SK-N-MC (cell line): Measurements from ENCODE around the gene ZFAND4.

Experiments
- EZH2 ChIP-seq: fragments of 200-600 bp; sonication (generic); IDR thresholded peaks from one replicate; pipeline ENCODE4 v1.6.1; 2017; ENCODE audit warnings: antibody characterized with exemption
- FOXP2 ChIP-seq: optimal IDR thresholded peaks from 2 replicates; pipeline ENCODE3; 2011; ENCODE audit warnings: mild to moderate bottlenecking, moderate library complexity; ENCODE audit not compliant: insufficient read depth; ENCODE audit errors: extremely low read length, control extremely low read depth
- POLR2AphosphoS5 ChIP-seq: IDR thresholded peaks from 2 replicates; pipeline ENCODE4 v1.6.1; 2012; ENCODE audit warnings: mild to moderate bottlenecking, low read depth, low read length, borderline replicate concordance

DNA sequence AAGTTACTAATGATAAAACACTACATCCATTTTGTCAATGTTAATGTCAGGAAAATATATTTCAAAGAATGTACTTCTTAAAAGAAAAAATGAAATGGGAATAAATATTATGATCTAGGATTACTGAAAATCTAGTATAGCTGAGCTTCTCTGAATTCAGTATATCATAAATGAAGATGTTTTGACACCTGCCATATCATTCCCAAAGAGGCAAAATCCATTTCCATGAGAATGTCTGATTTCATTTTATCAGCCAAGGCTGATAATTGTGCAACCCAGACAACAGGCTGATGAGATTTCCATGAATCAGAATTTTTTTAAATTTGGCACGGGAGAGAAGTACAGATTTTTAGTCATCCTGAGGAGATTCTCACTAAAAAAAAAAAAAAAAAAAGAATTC is 32.5 kb downstream of the ZFAND4 start:
- TF ChIP-seq EZH2 (no peak), FOXP2 (no peak), POLR2AphosphoS5 (no peak)
